ENCODE measurements around the gene CACNA1E. TPM values are rescaled to one million over a fixed set of nuclear protein-coding genes. Genes with fewer than 3 reads are reported as not detected.
"Not testable (repeated sequence)": the region's sequence is repeated elsewhere in the genome, so short reads cannot be mapped to it uniquely, and the experiment has no call there.

The CACNA1E gene
- total RNA-seq, 1 donor from 2014 or later, result 2.1 TPM

DNA sequence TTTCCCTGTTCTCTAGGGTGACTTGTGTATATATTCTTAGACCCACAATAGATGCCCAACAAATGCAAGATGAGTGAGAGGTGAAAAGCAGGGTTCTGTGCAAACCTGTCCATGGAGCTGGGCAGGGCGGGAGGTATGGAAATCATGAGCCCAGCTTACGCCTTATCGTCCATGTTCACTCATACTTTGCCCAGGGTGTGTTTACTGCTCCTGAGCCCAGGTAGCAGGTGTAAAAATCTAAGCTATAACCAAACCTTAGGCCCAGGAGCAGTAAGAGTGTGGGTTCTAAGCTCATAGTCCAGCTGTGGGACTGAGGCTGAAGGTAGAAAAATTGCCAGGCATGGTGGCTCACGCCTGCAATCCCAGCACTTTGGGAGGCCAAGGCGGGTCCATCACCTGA is 48.1 kb downstream of the CACNA1E start:
- no peak for TF ChIP-seq CTCF (conservative IDR thresholded peaks at IDR 0.05)
- Mint-ChIP-seq H3K36me3 (no peaks in the 10 kb centered on the region), H3K27me3 (peaks cover 17% of the 10 kb centered on the region), H3K4me3 (no peak overlapping the region), H3K27ac (no peak overlapping the region), H3K4me1 (ENCODE audit: unreplicated experiment) (no peaks in the 10 kb centered on the region), H3K9me3 (no peaks in the 10 kb centered on the region)
- no peak for DNase-seq (ENCODE audit: extremely low spot score, unreplicated experiment)

DNA sequence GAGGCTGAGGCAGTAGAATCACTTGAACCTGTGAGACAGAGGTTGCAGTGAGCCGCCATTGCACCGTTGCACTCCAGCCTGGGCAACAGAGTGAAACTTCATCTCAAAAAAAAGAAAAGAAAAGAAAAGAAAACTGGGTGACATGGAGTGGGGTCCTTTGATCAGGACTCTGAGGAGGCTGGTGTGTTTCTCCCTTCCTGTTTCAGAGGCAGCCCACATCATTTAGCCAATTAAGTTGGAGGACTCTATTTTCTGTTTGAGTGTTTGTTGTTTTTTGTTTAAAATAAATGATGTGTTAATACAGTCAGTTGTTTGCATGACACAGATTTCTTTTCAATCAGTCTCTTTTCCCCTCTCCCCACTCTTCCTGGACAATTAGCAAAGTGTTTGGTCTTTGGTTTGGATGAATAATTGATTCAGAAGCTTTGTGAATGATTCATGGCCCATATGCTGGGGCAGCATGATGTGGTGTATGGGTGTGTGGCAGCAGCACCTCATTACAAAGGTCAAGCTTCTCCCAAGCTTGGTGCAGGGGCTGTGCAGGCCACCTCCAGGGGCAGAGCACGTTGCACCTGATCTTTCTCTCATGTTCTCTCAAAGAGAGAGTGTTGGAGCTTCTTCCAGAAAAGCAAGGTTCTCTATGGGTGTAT is 48.8 kb downstream of the CACNA1E start:
- Mint-ChIP-seq H3K27me3 (peaks cover 17% of the 10 kb centered on the region), H3K36me3 (no peaks in the 10 kb centered on the region), H3K27ac (no peak overlapping the region), H3K9me3 (no peaks in the 10 kb centered on the region), H3K4me1 (ENCODE audit: unreplicated experiment) (no peaks in the 10 kb centered on the region), H3K4me3 (no peak overlapping the region)
- no peak for DNase-seq (ENCODE audit: extremely low spot score, unreplicated experiment)
- TF ChIP-seq CTCF (conservative IDR thresholded peaks at IDR 0.05), result no peak

GRCh38 chr1:181538836-181539235 is 55.5 kb downstream of the CACNA1E start:
- Mint-ChIP-seq H3K36me3 (no peaks in the 10 kb centered on the region), H3K27ac (no peak overlapping the region), H3K4me3 (no peak overlapping the region), H3K9me3 (no peaks in the 10 kb centered on the region), H3K4me1 (ENCODE audit: unreplicated experiment) (no peaks in the 10 kb centered on the region), H3K27me3 (peaks cover 32% of the 10 kb centered on the region)
- no peak for TF ChIP-seq CTCF (conservative IDR thresholded peaks at IDR 0.05)
- no peak for DNase-seq (ENCODE audit: extremely low spot score, unreplicated experiment)

DNA sequence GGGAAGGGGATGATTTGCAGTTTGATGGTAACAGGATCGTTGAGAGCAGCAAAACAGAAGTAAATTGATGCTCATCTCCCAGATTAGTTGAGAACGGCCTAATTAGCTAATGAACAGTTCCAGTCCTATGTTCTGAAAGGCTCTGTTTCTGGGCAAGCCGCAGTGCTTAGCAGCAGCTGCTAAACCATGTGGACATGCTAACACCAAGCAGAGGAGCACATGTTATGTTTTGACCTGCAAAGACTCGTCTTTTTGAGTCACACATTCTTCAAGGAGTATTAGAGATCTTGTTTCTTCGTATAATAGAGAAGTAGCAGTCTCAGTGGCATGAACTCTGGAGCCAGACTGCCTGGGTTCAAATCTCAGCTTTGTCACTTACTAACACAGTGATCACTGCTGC is 58.1 kb downstream of the CACNA1E start:
- Mint-ChIP-seq H3K27me3 (peaks cover 54% of the 10 kb centered on the region), H3K9me3 (no peaks in the 10 kb centered on the region), H3K4me3 (no peak overlapping the region), H3K36me3 (no peaks in the 10 kb centered on the region), H3K4me1 (ENCODE audit: unreplicated experiment) (no peaks in the 10 kb centered on the region), H3K27ac (no peak overlapping the region)
- no peak for TF ChIP-seq CTCF (conservative IDR thresholded peaks at IDR 0.05)
- DNase-seq (ENCODE audit: extremely low spot score, unreplicated experiment), result no peak

DNA sequence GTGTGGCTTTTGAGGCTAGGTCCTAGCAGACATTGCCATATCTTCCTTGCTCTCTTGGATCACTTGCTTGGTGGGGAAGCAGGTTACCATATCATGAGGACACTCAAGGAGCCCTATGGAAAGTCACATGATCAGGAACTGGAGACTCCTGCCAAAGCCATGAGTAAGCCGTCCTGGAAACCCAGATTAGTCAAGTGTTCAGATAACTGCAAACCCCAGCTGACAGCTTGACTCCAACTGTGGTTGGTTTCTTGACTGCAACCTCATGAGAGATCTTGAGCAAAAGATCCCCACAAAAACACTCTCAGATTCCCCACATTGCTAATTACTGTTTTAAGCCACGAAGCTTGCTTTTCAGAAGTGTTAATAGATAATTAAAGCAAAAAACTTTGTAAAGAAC is 58.6 kb downstream of the CACNA1E start:
- H3K36me3 Mint-ChIP-seq, result no peaks in the 10 kb centered on the region
- H3K4me1 Mint-ChIP-seq (ENCODE audit: unreplicated experiment), result peaks cover 3% of the 10 kb centered on the region
- H3K27me3 Mint-ChIP-seq, result peaks cover 58% of the 10 kb centered on the region
- no peaks in the 10 kb centered on the region for H3K9me3 Mint-ChIP-seq
- no peak overlapping the region for H3K4me3 Mint-ChIP-seq
- no peak for DNase-seq (ENCODE audit: extremely low spot score, unreplicated experiment)
- no peak overlapping the region for H3K27ac Mint-ChIP-seq
- no peak for TF ChIP-seq CTCF (conservative IDR thresholded peaks at IDR 0.05)

- not testable (repeated sequence) for H3K27ac Mint-ChIP-seq; H3K4me3 Mint-ChIP-seq; DNase-seq (ENCODE audit: extremely low spot score, unreplicated experiment); H3K9me3 Mint-ChIP-seq; H3K4me1 Mint-ChIP-seq (ENCODE audit: unreplicated experiment); H3K36me3 Mint-ChIP-seq
- H3K27me3 Mint-ChIP-seq, result peaks cover 60% of the 10 kb centered on the region
Measured at GRCh38 chr1:181542406-181542805, 59.1 kb downstream of the CACNA1E start.
